ENCODE measurements around the gene NEURL1.

DNA sequence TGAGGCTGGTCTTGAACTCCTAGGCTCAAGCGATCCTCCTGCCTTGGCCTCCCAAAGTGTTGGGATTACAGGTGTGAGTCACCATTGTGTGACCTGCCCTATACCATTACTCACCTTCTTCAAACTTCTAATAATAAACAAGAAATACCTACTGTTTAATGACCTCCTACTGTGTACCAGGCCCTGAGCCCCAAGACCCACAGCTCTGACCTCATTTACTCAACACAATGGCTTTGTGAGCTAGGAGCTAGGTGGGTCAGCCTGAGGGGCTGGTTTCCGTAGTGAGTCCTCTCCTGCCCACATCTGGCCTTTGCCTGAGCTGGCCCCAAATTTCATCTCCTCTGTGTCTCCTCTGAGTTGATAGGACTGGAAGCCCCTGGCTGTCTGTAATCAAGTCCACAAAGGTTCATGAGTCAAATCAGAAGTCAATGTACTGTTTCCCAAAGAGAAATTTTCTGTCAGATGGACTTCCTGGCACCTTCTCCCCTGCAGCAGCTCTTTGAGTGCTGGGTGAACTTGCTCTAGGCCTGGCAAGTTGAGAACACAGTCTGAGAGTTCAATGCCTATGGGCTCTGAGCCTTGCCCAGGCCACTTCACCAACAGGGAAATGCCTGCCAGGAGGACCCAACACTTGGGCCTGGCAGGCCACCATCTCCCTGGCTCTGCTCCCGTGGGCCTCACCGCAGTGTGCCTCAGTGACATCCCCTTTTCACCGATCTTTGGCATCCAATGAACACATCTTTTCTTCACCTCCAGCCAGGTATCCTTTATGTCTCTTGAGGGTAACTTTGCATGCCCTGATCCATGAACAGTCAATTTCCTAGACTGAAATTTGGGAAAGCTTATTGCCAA lies 24.0 kb downstream of the NEURL1 start:
- TF ChIP-seq CTCF (IDR thresholded peaks at IDR 0.05; ENCODE audit: extremely low read depth in 1 of 2, insufficient read depth in 1 of 2, low read depth in 1 of 2, low read length in 2 of 2), result no peak
- no peak for TF ChIP-seq POLR2AphosphoS5 (IDR thresholded peaks at IDR 0.05; ENCODE audit: insufficient read depth, low read depth, low read length)
- TF ChIP-seq POLR2A (IDR thresholded peaks at IDR 0.05; ENCODE audit: low read depth, low read length), result no peak
- TF ChIP-seq EZH2 (IDR thresholded peaks at IDR 0.05; ENCODE audit: borderline replicate concordance, low read depth, low read length, severe bottlenecking), result no peak
- TF ChIP-seq MYC (IDR thresholded peaks at IDR 0.05; ENCODE audit: low read depth, low read length), result no peak

Measured in endothelial cell of umbilical vein (primary cell).